Mucosa of descending colon (tissue), 3 donors: ENCODE data around the gene ST6GALNAC3. TPM values are rescaled to one million over a fixed set of nuclear protein-coding genes. Genes with fewer than 3 reads are reported as not detected.

ENCODE experiments used
- ATAC-seq: fragments of 200-7000 bp; cut with Tn5 transposase; one replicate; pipeline ENCODE4 v1.9.1; 2020; ENCODE audit warnings: mild to moderate bottlenecking, moderate library complexity
- DNase-seq, 3 donors: peaks; one replicate each; pipeline ENCODE4 v3.0.0-alpha.2; 2020
- H3K36me3 ChIP-seq: fragments of 200-600 bp; one replicate; pipeline ENCODE4 v1.8.0; 2021; ENCODE audit warnings: low read depth, mild to moderate bottlenecking
- H3K4me1 ChIP-seq: fragments of 200-600 bp; one replicate; pipeline ENCODE4 v1.8.0; 2021; ENCODE audit warnings: low read depth, mild to moderate bottlenecking
- H3K4me3 ChIP-seq: fragments of 200-600 bp; one replicate; pipeline ENCODE4 v1.8.0; 2021; ENCODE audit warnings: mild to moderate bottlenecking
- H3K9me3 ChIP-seq: fragments of 200-600 bp; one replicate; pipeline ENCODE4 v1.8.0; 2021; ENCODE audit warnings: mild to moderate bottlenecking
- intact Hi-C, 2 donors: fragments of 100-400 bp; cut with DNase I in 1 of 2; cut with micrococcal nuclease in 1 of 2; formaldehyde crosslinking; loops; one replicate each; pipeline versions ENCODE4 v1.11.0 to v1.11.1; 2022; cut with DNase I, micrococcal nuclease
- total RNA-seq, 3 donors: library from RNA; stranded (reverse); fragmentation: NEBNext Ultra II Directional in 2 of 3; extraction: Animal tissue kit (Norgen Biotek cat#: 25700) in 2 of 3; gene quantifications; one replicate each; pipeline versions ENCODE4 v1.2.1 to v1.2.4, GENCODE V29; 2021 to 2023
- TF ChIP-seq, protein P1 (sequence below): fragments of 200-600 bp; IDR thresholded peaks from one replicate; pipeline ENCODE4 v1.8.0; 2022; ENCODE audit warnings: antibody characterized with exemption, mild to moderate bottlenecking
- donor health status: DM: no; HTN: no; CAD: no; lungs with moderate emphysema.
- donor health status: DM: no; HTN: no; CAD: no.
- donor health status: DM: no; HTN: yes; CAD: no.

Gene ST6GALNAC3
- total RNA-seq, 3 donors from 2014 or later, result 5.4 to 9.0 (median 6.7) TPM

DNA sequence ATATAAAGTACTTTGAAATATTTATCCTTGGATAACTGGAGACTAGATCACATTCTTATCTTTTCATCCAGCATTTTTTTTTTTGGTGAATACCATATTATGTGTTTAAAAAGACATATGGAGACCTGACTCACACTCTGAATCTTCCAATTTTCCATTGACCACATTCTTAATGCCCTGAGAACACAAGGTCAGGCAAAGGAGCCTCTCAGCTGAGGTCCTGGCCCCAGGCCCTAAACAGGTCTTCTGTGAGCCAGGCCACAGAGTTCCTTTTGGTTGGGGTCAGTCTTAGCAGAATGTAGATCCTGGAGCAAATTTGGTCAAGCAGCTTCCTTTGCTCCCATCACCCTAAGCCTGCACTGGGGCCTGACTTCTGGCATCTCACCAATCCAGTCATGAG, 402.6 kb downstream of the ST6GALNAC3 start:
- no peaks in the 10 kb centered on the region for H3K9me3 ChIP-seq
- DNase-seq (no peak), ATAC-seq (no peak)
- no peaks in the 10 kb centered on the region for H3K4me1 ChIP-seq
- TF ChIP-seq, protein P1, sequence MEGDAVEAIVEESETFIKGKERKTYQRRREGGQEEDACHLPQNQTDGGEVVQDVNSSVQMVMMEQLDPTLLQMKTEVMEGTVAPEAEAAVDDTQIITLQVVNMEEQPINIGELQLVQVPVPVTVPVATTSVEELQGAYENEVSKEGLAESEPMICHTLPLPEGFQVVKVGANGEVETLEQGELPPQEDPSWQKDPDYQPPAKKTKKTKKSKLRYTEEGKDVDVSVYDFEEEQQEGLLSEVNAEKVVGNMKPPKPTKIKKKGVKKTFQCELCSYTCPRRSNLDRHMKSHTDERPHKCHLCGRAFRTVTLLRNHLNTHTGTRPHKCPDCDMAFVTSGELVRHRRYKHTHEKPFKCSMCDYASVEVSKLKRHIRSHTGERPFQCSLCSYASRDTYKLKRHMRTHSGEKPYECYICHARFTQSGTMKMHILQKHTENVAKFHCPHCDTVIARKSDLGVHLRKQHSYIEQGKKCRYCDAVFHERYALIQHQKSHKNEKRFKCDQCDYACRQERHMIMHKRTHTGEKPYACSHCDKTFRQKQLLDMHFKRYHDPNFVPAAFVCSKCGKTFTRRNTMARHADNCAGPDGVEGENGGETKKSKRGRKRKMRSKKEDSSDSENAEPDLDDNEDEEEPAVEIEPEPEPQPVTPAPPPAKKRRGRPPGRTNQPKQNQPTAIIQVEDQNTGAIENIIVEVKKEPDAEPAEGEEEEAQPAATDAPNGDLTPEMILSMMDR, result no peak
- intact Hi-C loops, result no loop called here
- H3K36me3 ChIP-seq, result no peaks in the 10 kb centered on the region
- no peak overlapping the region for H3K4me3 ChIP-seq

DNA sequence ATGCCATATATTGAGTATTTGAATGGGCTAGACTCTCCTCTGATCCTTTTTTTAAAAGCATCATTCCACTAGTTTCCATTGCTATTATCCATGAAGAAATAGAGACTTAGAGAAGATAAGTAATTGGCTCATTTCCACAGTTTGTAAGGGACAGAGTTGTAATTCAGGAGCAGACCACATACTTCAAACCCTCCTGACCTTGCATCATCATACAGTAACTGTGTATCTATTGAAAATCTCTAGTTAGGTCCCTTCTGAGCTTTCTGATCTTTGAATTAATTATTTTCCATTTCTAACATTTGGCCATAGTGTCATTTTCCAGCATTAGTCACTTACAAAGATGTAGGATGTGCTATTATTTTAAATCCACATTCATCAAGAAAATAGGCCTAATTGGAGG, 406.3 kb downstream of the ST6GALNAC3 start:
- no peaks in the 10 kb centered on the region for H3K9me3 ChIP-seq
- H3K4me1 ChIP-seq, result no peaks in the 10 kb centered on the region
- H3K4me3 ChIP-seq, result no peak overlapping the region
- intact Hi-C loops, result no loop called here
- DNase-seq (no peak), ATAC-seq (no peak)
- H3K36me3 ChIP-seq, result no peaks in the 10 kb centered on the region
- TF ChIP-seq, protein P1, result no peak

DNA sequence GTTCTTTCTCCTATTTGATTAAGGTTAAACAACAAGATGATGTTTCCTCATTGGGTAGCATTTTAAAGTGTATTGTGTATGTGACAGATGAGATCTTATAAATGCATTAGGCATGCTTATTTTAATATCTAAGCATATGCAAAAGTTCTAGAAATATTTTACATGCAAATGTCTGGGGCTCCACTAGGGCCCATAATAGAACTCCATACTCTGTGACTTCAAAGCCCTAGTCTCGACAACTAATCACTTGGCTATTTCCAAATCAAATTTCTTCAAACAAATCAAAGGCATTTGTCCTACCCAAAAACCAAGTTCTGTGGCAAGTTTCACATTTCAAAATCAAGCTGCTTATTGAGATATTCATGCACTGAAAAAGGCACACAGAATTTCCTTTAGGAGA, 407.1 kb downstream of the ST6GALNAC3 start:
- no peak overlapping the region for H3K4me3 ChIP-seq
- TF ChIP-seq, protein P1, result no peak
- no peak for ATAC-seq

DNA sequence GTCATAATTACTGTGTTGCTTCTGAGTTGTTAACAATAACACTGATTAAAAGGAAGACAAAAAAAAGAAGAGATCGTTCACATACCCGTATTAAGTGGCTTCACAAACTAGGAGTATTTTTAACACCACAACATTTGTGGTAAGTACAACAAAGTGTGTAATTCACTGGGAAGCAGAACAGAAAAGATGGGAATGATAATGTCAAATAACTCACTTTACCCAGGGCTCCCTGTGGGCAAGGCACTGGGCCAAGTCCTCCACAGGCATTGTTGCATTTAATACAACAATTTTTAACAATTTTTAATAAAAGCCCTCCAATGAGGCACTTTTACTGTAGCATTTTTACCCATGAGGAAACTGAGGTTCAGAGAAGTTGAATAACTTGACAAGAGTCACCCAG, 407.7 kb downstream of the ST6GALNAC3 start:
- DNase-seq, result no peak
- TF ChIP-seq, protein P1, result no peak
- Histone ChIP-seq H3K9me3 (no peaks in the 10 kb centered on the region), H3K4me3 (no peak overlapping the region), H3K4me1 (no peaks in the 10 kb centered on the region), H3K36me3 (no peaks in the 10 kb centered on the region)
- intact Hi-C loops, result no loop called here
- no peak for ATAC-seq

More for the DNA sequence above, 407.1 kb downstream of the ST6GALNAC3 start:
- no peaks in the 10 kb centered on the region for H3K4me1 ChIP-seq
- no peak for DNase-seq
- H3K36me3 ChIP-seq, result no peaks in the 10 kb centered on the region
- H3K9me3 ChIP-seq, result no peaks in the 10 kb centered on the region
- intact Hi-C loops, result no loop called here

DNA sequence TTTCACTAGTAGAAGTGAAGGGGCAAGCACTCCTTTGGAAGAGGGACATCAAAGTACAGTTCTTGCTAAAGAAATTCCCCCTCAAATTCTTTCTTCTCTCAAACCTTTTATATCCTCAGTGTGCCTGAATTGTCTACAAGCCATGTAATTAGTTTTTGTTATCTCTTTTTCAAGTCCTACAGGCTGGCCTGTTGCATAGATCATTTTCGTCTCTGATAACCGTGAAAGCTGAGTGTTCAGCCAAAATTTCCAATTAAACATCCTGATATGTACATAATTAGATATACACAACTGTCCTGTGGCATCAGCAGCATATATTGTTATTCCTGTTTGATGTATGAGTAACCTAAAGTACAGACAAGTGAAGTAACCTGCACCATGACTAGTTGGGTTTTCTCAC, 417.2 kb downstream of the ST6GALNAC3 start:
- intact Hi-C loops, result no loop called here
- DNase-seq (no peak), ATAC-seq (no peak)
- Histone ChIP-seq H3K4me1 (no peaks in the 10 kb centered on the region), H3K4me3 (no peak overlapping the region), H3K36me3 (no peaks in the 10 kb centered on the region), H3K9me3 (no peaks in the 10 kb centered on the region)
- TF ChIP-seq, protein P1, result no peak
